BLaER1 treated with 17β-estradiol and CSF1 and Interleukin-3, amounts not matched to agents 10 nM and 100 nM (cell line): ENCODE results near the gene SMCHD1.
A peak's percentile ranks its signal among the peaks of the same experiment; 100 is the strongest.

Source experiments
- H3K27ac ChIP-seq, 11 experiments: shearing (Covaris generic); formaldehyde crosslinking; 2 replicates each; pipeline ENCODE4 v1.8.1; 2022
- H3K27me3 ChIP-seq, 11 experiments: shearing (Covaris generic); formaldehyde crosslinking; 2 replicates each; pipeline ENCODE4 v1.8.1; 2022
- H3K36me3 ChIP-seq, 11 experiments: shearing (Covaris generic); formaldehyde crosslinking; 2 replicates each; pipeline ENCODE4 v1.8.1; 2022
- H3K4me1 ChIP-seq, 10 experiments: shearing (Covaris generic); formaldehyde crosslinking; 2 replicates each; pipeline ENCODE4 v1.8.1; 2022
- H3K4me2 ChIP-seq, 11 experiments: shearing (Covaris generic); formaldehyde crosslinking; 2 replicates each; pipeline ENCODE4 v1.8.1; 2022
- H3K4me3 ChIP-seq, 10 experiments: shearing (Covaris generic); formaldehyde crosslinking; 2 replicates each; pipeline ENCODE4 v1.8.1; 2022
- H3K9ac ChIP-seq, 11 experiments: shearing (Covaris generic); formaldehyde crosslinking; 2 replicates each; pipeline ENCODE4 v1.8.1; 2022
- H3K9me3 ChIP-seq, 11 experiments: shearing (Covaris generic); formaldehyde crosslinking; replicated peaks in 1 of 11; 2 replicates each; pipeline ENCODE4 v1.8.1; 2022
- H4K20me1 ChIP-seq, 11 experiments: shearing (Covaris generic); formaldehyde crosslinking; 2 replicates each; pipeline ENCODE4 v1.8.1; 2022
- Cebpa-rat ChIP-seq, 11 experiments: shearing (Covaris generic); IDR thresholded peaks; 2 replicates each; pipeline ENCODE4 v1.8.1; 2022

SMCHD1 gene

GRCh38 chr18:2758309-2758708, 102.8 kb downstream of the SMCHD1 start:
- H3K36me3 ChIP-seq = peaks cover 60 to 97% (median 90%) of the 10 kb centered on the region in 11 experiments
- no peak overlapping the region for H3K27ac ChIP-seq
- no peak overlapping the region for H3K4me3 ChIP-seq

GRCh38 chr18:2774669-2775068, 119.1 kb downstream of the SMCHD1 start:
- Histone ChIP-seq H3K4me1 (peaks cover 3 to 13% (median 9%) of the 10 kb centered on the region in 10 experiments; a peak in 15 of 20 replicates), H3K36me3 (peaks cover 94 to 100% (median 97%) of the 10 kb centered on the region in 11 experiments), H3K4me2 (no peak overlapping the region), H3K27ac (no peak overlapping the region), H3K9ac (no peak overlapping the region), H3K4me3 (no peak overlapping the region), H4K20me1 (no peaks in the 10 kb centered on the region), H3K9me3 (no peaks in the 10 kb centered on the region), H3K27me3 (no peaks in the 10 kb centered on the region)
- no peak for TF ChIP-seq Cebpa-rat (IDR thresholded peaks at IDR 0.05)

More at GRCh38 chr18:2758309-2758708, 102.8 kb downstream of the SMCHD1 start:
- Histone ChIP-seq H4K20me1 (peaks cover 0 to 4% (median 0%) of the 10 kb centered on the region in 11 experiments; a peak in 1 of 22 replicates), H3K9ac (no peak overlapping the region), H3K27me3 (no peaks in the 10 kb centered on the region), H3K9me3 (no peaks in the 10 kb centered on the region), H3K4me2 (peak overlapping the region in 1 of 11 experiments; percentile 12; a peak in 1 of 22 replicates), H3K4me1 (peaks cover 0 to 10% (median 0%) of the 10 kb centered on the region in 10 experiments; a peak in 2 of 20 replicates)
- no peak for TF ChIP-seq Cebpa-rat (IDR thresholded peaks at IDR 0.05)

GRCh38 chr18:2776601-2777000, 121.1 kb downstream of the SMCHD1 start:
- peaks cover 90 to 100% (median 94%) of the 10 kb centered on the region in 11 experiments for H3K36me3 ChIP-seq
- no peak for TF ChIP-seq Cebpa-rat (IDR thresholded peaks at IDR 0.05)

GRCh38 chr18:2777241-2777640, 121.7 kb downstream of the SMCHD1 start:
- Histone ChIP-seq H3K4me1 (peaks cover 3 to 13% (median 9%) of the 10 kb centered on the region in 10 experiments; a peak in 15 of 20 replicates), H3K4me3 (no peak overlapping the region), H4K20me1 (no peaks in the 10 kb centered on the region), H3K9ac (no peak overlapping the region), H3K4me2 (peak overlapping the region in 2 of 11 experiments; percentile 52 to 63; a peak in 2 of 22 replicates), H3K36me3 (peaks cover 85 to 100% (median 94%) of the 10 kb centered on the region in 11 experiments), H3K27ac (no peak overlapping the region), H3K9me3 (no peaks in the 10 kb centered on the region), H3K27me3 (no peaks in the 10 kb centered on the region)
- no peak for TF ChIP-seq Cebpa-rat (IDR thresholded peaks at IDR 0.05)

More at GRCh38 chr18:2776601-2777000, 121.1 kb downstream of the SMCHD1 start:
- peak overlapping the region in 5 of 11 experiments; percentile 34 to 63 (median 43); a peak in 9 of 22 replicates for H3K4me2 ChIP-seq
- peaks cover 3 to 13% (median 9%) of the 10 kb centered on the region in 10 experiments; a peak in 15 of 20 replicates for H3K4me1 ChIP-seq
- H3K9ac ChIP-seq = peak overlapping the region in 1 of 11 experiments; percentile 34; a peak in 1 of 22 replicates
- H3K9me3 ChIP-seq = no peaks in the 10 kb centered on the region
- no peaks in the 10 kb centered on the region for H3K27me3 ChIP-seq
- H3K27ac ChIP-seq = peak overlapping the region in 2 of 11 experiments; percentile 3 to 5; a peak in 2 of 22 replicates
- no peaks in the 10 kb centered on the region for H4K20me1 ChIP-seq
- no peak overlapping the region for H3K4me3 ChIP-seq

GRCh38 chr18:2780750-2781149, 125.2 kb downstream of the SMCHD1 start:
- Histone ChIP-seq H3K36me3 (peaks cover 88 to 100% (median 93%) of the 10 kb centered on the region in 11 experiments), H3K27me3 (no peaks in the 10 kb centered on the region)
- no peak for TF ChIP-seq Cebpa-rat (IDR thresholded peaks at IDR 0.05)

GRCh38 chr18:2787225-2787624, 131.7 kb downstream of the SMCHD1 start:
- no peak overlapping the region for H3K27ac ChIP-seq
- TF ChIP-seq Cebpa-rat (IDR thresholded peaks at IDR 0.05) = no peak
- peaks cover 91 to 100% (median 96%) of the 10 kb centered on the region in 11 experiments for H3K36me3 ChIP-seq
- no peak overlapping the region for H3K4me2 ChIP-seq
- H3K9me3 ChIP-seq = no peaks in the 10 kb centered on the region
- no peak overlapping the region for H3K4me3 ChIP-seq
- no peaks in the 10 kb centered on the region for H4K20me1 ChIP-seq
- H3K4me1 ChIP-seq = no peaks in the 10 kb centered on the region
- H3K27me3 ChIP-seq = no peaks in the 10 kb centered on the region
- no peak overlapping the region for H3K9ac ChIP-seq

More at GRCh38 chr18:2780750-2781149, 125.2 kb downstream of the SMCHD1 start:
- Histone ChIP-seq H4K20me1 (no peaks in the 10 kb centered on the region), H3K9me3 (no peaks in the 10 kb centered on the region), H3K4me3 (no peak overlapping the region), H3K4me2 (no peak overlapping the region), H3K27ac (no peak overlapping the region), H3K4me1 (peaks cover 3 to 13% (median 9%) of the 10 kb centered on the region in 10 experiments; a peak in 15 of 20 replicates), H3K9ac (no peak overlapping the region)

GRCh38 chr18:2792395-2792794, 136.9 kb downstream of the SMCHD1 start:
- TF ChIP-seq Cebpa-rat (IDR thresholded peaks at IDR 0.05) = no peak
- H3K9me3 ChIP-seq = no peaks in the 10 kb centered on the region
- no peak overlapping the region for H3K9ac ChIP-seq
- no peaks in the 10 kb centered on the region for H4K20me1 ChIP-seq
- no peak overlapping the region for H3K27ac ChIP-seq
- no peaks in the 10 kb centered on the region for H3K4me1 ChIP-seq
- peaks cover 84 to 100% (median 95%) of the 10 kb centered on the region in 11 experiments for H3K36me3 ChIP-seq
- H3K27me3 ChIP-seq = no peaks in the 10 kb centered on the region
- no peak overlapping the region for H3K4me2 ChIP-seq
- no peak overlapping the region for H3K4me3 ChIP-seq

GRCh38 chr18:2794159-2794558, 138.6 kb downstream of the SMCHD1 start:
- no peaks in the 10 kb centered on the region for H3K27me3 ChIP-seq
- no peak for TF ChIP-seq Cebpa-rat (IDR thresholded peaks at IDR 0.05)
- H3K36me3 ChIP-seq = peaks cover 81 to 100% (median 95%) of the 10 kb centered on the region in 11 experiments
- H3K27ac ChIP-seq = no peak overlapping the region
- H3K4me2 ChIP-seq = no peak overlapping the region
- H3K9me3 ChIP-seq = no peaks in the 10 kb centered on the region
- H3K4me3 ChIP-seq = no peak overlapping the region
- no peak overlapping the region for H3K9ac ChIP-seq
- H3K4me1 ChIP-seq = no peaks in the 10 kb centered on the region
- H4K20me1 ChIP-seq = no peaks in the 10 kb centered on the region

GRCh38 chr18:2797951-2798350, 142.4 kb downstream of the SMCHD1 start:
- Histone ChIP-seq H3K27me3 (no peaks in the 10 kb centered on the region), H3K36me3 (peaks cover 81 to 97% (median 89%) of the 10 kb centered on the region in 11 experiments), H4K20me1 (no peaks in the 10 kb centered on the region)

GRCh38 chr18:2799369-2799768, 143.8 kb downstream of the SMCHD1 start:
- Histone ChIP-seq H3K36me3 (peaks cover 78 to 96% (median 87%) of the 10 kb centered on the region in 11 experiments), H3K9ac (no peak overlapping the region), H3K9me3 (no peaks in the 10 kb centered on the region), H3K27me3 (no peaks in the 10 kb centered on the region), H3K4me1 (no peaks in the 10 kb centered on the region), H3K4me2 (no peak overlapping the region), H4K20me1 (no peaks in the 10 kb centered on the region), H3K4me3 (no peak overlapping the region), H3K27ac (no peak overlapping the region)
- no peak for TF ChIP-seq Cebpa-rat (IDR thresholded peaks at IDR 0.05)

More at GRCh38 chr18:2797951-2798350, 142.4 kb downstream of the SMCHD1 start:
- no peaks in the 10 kb centered on the region for H3K4me1 ChIP-seq
- H3K27ac ChIP-seq = no peak overlapping the region
- H3K4me3 ChIP-seq = no peak overlapping the region
- H3K4me2 ChIP-seq = no peak overlapping the region
- TF ChIP-seq Cebpa-rat (IDR thresholded peaks at IDR 0.05) = no peak
- H3K9ac ChIP-seq = no peak overlapping the region
- H3K9me3 ChIP-seq = no peaks in the 10 kb centered on the region
